Measurements from ENCODE around the gene IRF5. TPM values are rescaled to one million over a fixed set of nuclear protein-coding genes. Genes with fewer than 3 reads are reported as not detected.

IRF5 gene
- total RNA-seq, 1 experiment from 2014 or later = 8.8 TPM

DNA sequence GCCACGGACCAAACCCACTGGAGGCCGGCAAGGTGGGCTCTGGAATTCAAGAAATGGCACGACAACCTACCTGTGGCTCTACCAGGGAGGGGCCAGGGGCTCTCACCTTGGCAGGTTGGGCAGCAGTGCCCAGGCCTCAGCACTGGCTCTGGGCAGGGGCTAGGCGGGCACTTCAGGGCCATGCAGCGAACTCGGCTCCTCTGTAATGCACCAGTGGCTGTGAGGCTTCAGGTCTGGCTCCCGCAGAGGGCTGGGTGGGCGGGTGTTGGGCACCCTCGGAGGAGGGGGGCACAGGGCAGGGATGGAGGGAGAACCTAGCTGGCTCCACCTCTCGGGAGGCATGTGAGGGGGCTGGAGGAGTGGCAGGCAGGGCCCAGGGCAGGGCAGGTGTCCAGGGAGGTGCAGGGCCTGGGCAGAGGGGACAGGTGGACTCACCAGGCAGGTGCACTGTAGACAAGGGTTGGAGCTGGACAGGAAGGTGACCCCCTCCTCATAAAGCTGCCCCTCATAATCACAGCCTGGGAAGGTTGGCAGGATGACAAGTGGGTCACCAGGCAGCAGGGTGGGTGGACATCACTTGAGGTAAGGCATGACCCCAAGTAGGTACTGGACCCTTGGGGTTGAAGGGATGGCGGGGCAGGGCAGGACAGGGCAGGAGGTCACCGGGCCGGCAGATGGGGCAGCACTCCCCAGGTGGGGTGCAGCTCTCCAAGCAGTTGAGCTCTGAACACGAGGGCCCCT is 33.9 kb upstream of the IRF5 start:
- no peaks in the 10 kb centered on the region for H3K36me3 ChIP-seq (ENCODE audit: control insufficient read depth, insufficient read depth, low read length)
- in situ Hi-C loops (cut with HindIII; ENCODE audit: low pct_unique_long_range_greater_than_20kb, low sequenced_read_pairs) (no loop called here), intact Hi-C loops (cut with micrococcal nuclease; ENCODE audit: unreplicated experiment) (loop anchor here (2.0 kb wide), 1 partner anchor 187 kb away; no protein-coding TSS in a partner anchor)
- H3K4me1 ChIP-seq (ENCODE audit: control insufficient read depth, insufficient read depth, low read length) = peaks cover 5% of the 10 kb centered on the region; the same call in 1 of the 2 replicates
- H3K27ac ChIP-seq (ENCODE audit: low read length) = no peak overlapping the region
- no TSS peak for BruUV-seq (replicated peaks)
- DNase-seq (ENCODE audit: low read depth, low spot score) (no peak), ATAC-seq (no peak)
- TF ChIP-seq POLR2AphosphoS5 (IDR thresholded peaks at IDR 0.05; ENCODE audit: low read depth, low read length) (no peak), TCF7L2 (IDR thresholded peaks at IDR 0.05; ENCODE audit: low read depth, low read length) (no peak), SIN3A (IDR thresholded peaks at IDR 0.05; ENCODE audit: borderline replicate concordance, insufficient read depth, low read depth, low read length) (no peak)
- TF ChIP-seq, protein P1, sequence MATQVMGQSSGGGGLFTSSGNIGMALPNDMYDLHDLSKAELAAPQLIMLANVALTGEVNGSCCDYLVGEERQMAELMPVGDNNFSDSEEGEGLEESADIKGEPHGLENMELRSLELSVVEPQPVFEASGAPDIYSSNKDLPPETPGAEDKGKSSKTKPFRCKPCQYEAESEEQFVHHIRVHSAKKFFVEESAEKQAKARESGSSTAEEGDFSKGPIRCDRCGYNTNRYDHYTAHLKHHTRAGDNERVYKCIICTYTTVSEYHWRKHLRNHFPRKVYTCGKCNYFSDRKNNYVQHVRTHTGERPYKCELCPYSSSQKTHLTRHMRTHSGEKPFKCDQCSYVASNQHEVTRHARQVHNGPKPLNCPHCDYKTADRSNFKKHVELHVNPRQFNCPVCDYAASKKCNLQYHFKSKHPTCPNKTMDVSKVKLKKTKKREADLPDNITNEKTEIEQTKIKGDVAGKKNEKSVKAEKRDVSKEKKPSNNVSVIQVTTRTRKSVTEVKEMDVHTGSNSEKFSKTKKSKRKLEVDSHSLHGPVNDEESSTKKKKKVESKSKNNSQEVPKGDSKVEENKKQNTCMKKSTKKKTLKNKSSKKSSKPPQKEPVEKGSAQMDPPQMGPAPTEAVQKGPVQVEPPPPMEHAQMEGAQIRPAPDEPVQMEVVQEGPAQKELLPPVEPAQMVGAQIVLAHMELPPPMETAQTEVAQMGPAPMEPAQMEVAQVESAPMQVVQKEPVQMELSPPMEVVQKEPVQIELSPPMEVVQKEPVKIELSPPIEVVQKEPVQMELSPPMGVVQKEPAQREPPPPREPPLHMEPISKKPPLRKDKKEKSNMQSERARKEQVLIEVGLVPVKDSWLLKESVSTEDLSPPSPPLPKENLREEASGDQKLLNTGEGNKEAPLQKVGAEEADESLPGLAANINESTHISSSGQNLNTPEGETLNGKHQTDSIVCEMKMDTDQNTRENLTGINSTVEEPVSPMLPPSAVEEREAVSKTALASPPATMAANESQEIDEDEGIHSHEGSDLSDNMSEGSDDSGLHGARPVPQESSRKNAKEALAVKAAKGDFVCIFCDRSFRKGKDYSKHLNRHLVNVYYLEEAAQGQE (IDR thresholded peaks at IDR 0.05; ENCODE audit: insufficient read depth in 1 of 2, low read depth in 2 of 2, low read length in 1 of 2) = no peak
- TF ChIP-seq, protein P2, sequence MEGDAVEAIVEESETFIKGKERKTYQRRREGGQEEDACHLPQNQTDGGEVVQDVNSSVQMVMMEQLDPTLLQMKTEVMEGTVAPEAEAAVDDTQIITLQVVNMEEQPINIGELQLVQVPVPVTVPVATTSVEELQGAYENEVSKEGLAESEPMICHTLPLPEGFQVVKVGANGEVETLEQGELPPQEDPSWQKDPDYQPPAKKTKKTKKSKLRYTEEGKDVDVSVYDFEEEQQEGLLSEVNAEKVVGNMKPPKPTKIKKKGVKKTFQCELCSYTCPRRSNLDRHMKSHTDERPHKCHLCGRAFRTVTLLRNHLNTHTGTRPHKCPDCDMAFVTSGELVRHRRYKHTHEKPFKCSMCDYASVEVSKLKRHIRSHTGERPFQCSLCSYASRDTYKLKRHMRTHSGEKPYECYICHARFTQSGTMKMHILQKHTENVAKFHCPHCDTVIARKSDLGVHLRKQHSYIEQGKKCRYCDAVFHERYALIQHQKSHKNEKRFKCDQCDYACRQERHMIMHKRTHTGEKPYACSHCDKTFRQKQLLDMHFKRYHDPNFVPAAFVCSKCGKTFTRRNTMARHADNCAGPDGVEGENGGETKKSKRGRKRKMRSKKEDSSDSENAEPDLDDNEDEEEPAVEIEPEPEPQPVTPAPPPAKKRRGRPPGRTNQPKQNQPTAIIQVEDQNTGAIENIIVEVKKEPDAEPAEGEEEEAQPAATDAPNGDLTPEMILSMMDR (IDR thresholded peaks at IDR 0.05) = no peak
- 0 out of 2 replicates have a peak, but pooled peaks cover 2% of the 10 kb centered on the region for H3K27me3 ChIP-seq (ENCODE audit: control insufficient read depth, insufficient read depth, low read length)
- ChIA-PET CTCF (interaction anchor here (0.6 kb wide), 2 partner anchors 566 to 783 kb away, joined by 3 to 4 read pairs; no protein-coding TSS in a partner anchor), POLR2A (no interaction called here)
- H3K9me3 ChIP-seq (ENCODE audit: control insufficient read depth, insufficient read depth, low read depth, low read length) = peaks cover 5% of the 10 kb centered on the region; the same call in 1 of the 2 replicates
- no peak overlapping the region for H3K4me3 ChIP-seq (ENCODE audit: low read depth in 2 of 2, low read length in 2 of 2)

DNA sequence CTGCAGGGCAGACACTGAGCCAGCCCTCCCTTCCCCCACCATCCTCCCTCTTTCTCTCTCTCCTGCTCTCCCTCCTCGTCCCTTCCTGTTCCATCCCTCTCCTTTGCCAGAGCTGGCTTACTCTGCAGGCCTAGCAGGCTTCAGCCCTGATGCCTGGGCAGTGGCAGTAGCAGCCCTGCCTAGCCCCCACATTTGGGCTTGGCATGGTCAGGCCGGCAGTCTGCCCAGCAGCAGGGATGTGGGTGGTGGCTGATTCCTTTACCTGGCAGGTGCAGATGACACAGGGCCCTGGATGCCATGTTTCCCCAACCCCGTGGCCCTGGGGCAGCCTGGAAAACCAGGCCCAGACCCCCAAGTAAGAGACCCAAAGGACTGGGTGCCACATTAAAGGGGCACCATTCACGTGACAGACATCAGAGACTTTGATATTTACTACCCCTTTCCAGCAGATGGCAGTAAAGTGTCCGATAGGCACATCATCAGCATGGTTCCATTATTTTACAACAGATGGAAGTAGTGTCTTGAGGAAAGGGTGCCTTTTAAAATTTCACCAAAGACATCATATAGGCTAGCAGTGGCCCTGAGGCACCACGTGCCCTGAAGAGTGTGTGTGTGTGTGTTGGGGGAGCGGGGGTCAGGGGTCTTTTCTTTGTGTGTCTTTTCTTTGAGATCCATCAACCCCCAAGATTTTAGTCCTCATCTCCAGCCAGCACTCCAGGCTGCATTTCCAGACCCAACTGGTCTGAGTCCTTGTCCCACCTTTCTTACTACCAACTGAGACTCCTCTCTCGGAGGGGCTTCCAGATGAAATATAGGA is 33.1 kb upstream of the IRF5 start:
- no peak overlapping the region for H3K27ac ChIP-seq (ENCODE audit: low read length)
- H3K36me3 ChIP-seq (ENCODE audit: control insufficient read depth, insufficient read depth, low read length) = no peaks in the 10 kb centered on the region
- no peaks in the 10 kb centered on the region for H3K9me3 ChIP-seq (ENCODE audit: control insufficient read depth, insufficient read depth, low read depth, low read length)
- in situ Hi-C loops (cut with HindIII; ENCODE audit: low pct_unique_long_range_greater_than_20kb, low sequenced_read_pairs) (no loop called here), intact Hi-C loops (cut with micrococcal nuclease; ENCODE audit: unreplicated experiment) (loop anchor here (2.0 kb wide), 1 partner anchor 186 kb away; no protein-coding TSS in a partner anchor)
- H3K4me1 ChIP-seq (ENCODE audit: control insufficient read depth, insufficient read depth, low read length) = peaks cover 5% of the 10 kb centered on the region; the same call in 1 of the 2 replicates
- ChIA-PET POLR2A (no interaction called here), CTCF (no interaction called here)
- no peaks in the 10 kb centered on the region for H3K27me3 ChIP-seq (ENCODE audit: control insufficient read depth, insufficient read depth, low read length)
- TF ChIP-seq, protein P2 (IDR thresholded peaks at IDR 0.05) = peak; percentile 82
- TF ChIP-seq POLR2AphosphoS5 (IDR thresholded peaks at IDR 0.05; ENCODE audit: low read depth, low read length) = no peak
- no peak for TF ChIP-seq SIN3A (IDR thresholded peaks at IDR 0.05; ENCODE audit: borderline replicate concordance, insufficient read depth, low read depth, low read length)
- TF ChIP-seq, protein P1 (IDR thresholded peaks at IDR 0.05; ENCODE audit: insufficient read depth in 1 of 2, low read depth in 2 of 2, low read length in 1 of 2) = no peak
- TF ChIP-seq TCF7L2 (IDR thresholded peaks at IDR 0.05; ENCODE audit: low read depth, low read length) = peak; percentile 56; the same call in 1 of the 2 replicates
- H3K4me3 ChIP-seq (ENCODE audit: low read depth in 2 of 2, low read length in 2 of 2) = no peak overlapping the region
- peak; percentile 72 for ATAC-seq
- DNase-seq (ENCODE audit: low read depth, low spot score) = peak; percentile 48
- BruUV-seq (replicated peaks) = no TSS peak
